OCI-LY7 (cell line): ENCODE measurements around the gene CFAP99. TPM values are rescaled to one million over a fixed set of nuclear protein-coding genes. Genes with fewer than 3 reads are reported as not detected.

Experiments used
- BruUV-seq: library from RNA; stranded (reverse); fragments of 400-500 nt; replicated peaks from 2 replicates; lab custom pipeline; 2021; lab: Mats Ljungman, UMichigan
- CTCF ChIA-PET: fragments of 300-600 bp; sonication (Branson Sonifier 250); formaldehyde crosslinking; loops from one replicate; lab custom pipeline; 2022; ENCODE audit warnings: antibody characterized with exemption; ENCODE audit not compliant: unreplicated experiment; lab: Charles Lee
- POLR2A ChIA-PET: fragments of 300-600 bp; sonication (Branson Sonifier 250); formaldehyde crosslinking; loops from one replicate; lab custom pipeline; 2022; ENCODE audit warnings: antibody characterized with exemption; lab: Charles Lee
- DNase-seq: peaks from one replicate; pipeline ENCODE4 v3.0.0-alpha.2; 2015; ENCODE audit warnings: low spot score
- H2AFZ ChIP-seq: fragments of 200-600 bp; sonication (generic), shearing (Covaris generic); 2 replicates; pipeline ENCODE4 v1.6.1; 2014; ENCODE audit warnings: mild to moderate bottlenecking, antibody characterized with exemption, low read length, moderate library complexity
- H3K27ac ChIP-seq: fragments of 200-600 bp; sonication (generic); 2 replicates; pipeline ENCODE4 v1.5.1; 2014; ENCODE audit warnings: mixed run types, low read depth, mild to moderate bottlenecking, moderate library complexity, low read length, inconsistent platforms; ENCODE audit not compliant: poor library complexity, severe bottlenecking
- H3K36me3 ChIP-seq: fragments of 200-600 bp; sonication (generic); 2 replicates; pipeline ENCODE4 v1.6.1; 2014; ENCODE audit warnings: mild to moderate bottlenecking, antibody characterized with exemption, low read length, moderate library complexity, mixed read lengths; ENCODE audit not compliant: insufficient read depth
- H3K4me1 ChIP-seq: fragments of 200-600 bp; sonication (generic); 2 replicates; pipeline ENCODE4 v1.5.1; 2014; ENCODE audit warnings: mild to moderate bottlenecking, low read length; ENCODE audit not compliant: insufficient read depth, poor library complexity, severe bottlenecking
- H3K4me2 ChIP-seq: fragments of 200-600 bp; sonication (generic); 2 replicates; pipeline ENCODE4 v1.6.1; 2014; ENCODE audit warnings: mild to moderate bottlenecking, low read length
- H3K4me3 ChIP-seq: fragments of 200-600 bp; sonication (generic); 2 replicates; pipeline ENCODE4 v1.5.1; 2014; ENCODE audit warnings: mild to moderate bottlenecking, low read depth, low read length; ENCODE audit not compliant: poor library complexity, severe bottlenecking
- H3K79me2 ChIP-seq: fragments of 200-600 bp; sonication (generic); 2 replicates; pipeline ENCODE4 v1.6.1; 2016; ENCODE audit warnings: low read depth, mild to moderate bottlenecking, low read length, moderate library complexity, mixed read lengths; ENCODE audit not compliant: insufficient read depth
- H3K9me2 ChIP-seq: fragments of 200-600 bp; sonication (generic); 2 replicates; pipeline ENCODE4 v1.6.1; 2016; ENCODE audit warnings: mild to moderate bottlenecking, low read length, mixed read lengths; ENCODE audit not compliant: insufficient read depth
- H3K9me3 ChIP-seq: fragments of 200-600 bp; sonication (generic); 2 replicates; pipeline ENCODE4 v1.6.1; 2014; ENCODE audit warnings: mild to moderate bottlenecking, mixed run types, low read length, mixed read lengths
- H4K20me1 ChIP-seq: fragments of 200-600 bp; sonication (generic); 2 replicates; pipeline ENCODE4 v1.6.1; 2014; ENCODE audit warnings: mild to moderate bottlenecking, antibody characterized with exemption, low read length, moderate library complexity, mixed read lengths; ENCODE audit not compliant: insufficient read depth
- CTCF ChIP-seq: fragments of 200-600 bp; sonication (generic); conservative IDR thresholded peaks from 2 replicates; pipeline ENCODE4 v1.5.1; 2014; ENCODE audit warnings: mild to moderate bottlenecking, antibody characterized with exemption, low read length, moderate library complexity, mixed read lengths
- EZH2phosphoT487 ChIP-seq: fragments of 200-600 bp; sonication (generic); IDR thresholded peaks from 2 replicates; pipeline ENCODE4 v1.6.1; 2018; ENCODE audit warnings: low read depth, borderline replicate concordance, mild to moderate bottlenecking, mixed run types, antibody characterized with exemption, low read length, moderate library complexity, mixed read lengths
- intact Hi-C: fragments of 100-400 bp; cut with micrococcal nuclease; formaldehyde crosslinking; loops from one replicate; pipeline ENCODE4 v1.10.0; 2022; ENCODE audit not compliant: unreplicated experiment
- total RNA-seq, 2 experiments: library from RNA; depleted of rRNA in 1 of 2; stranded (reverse); fragments of >200 nt in 1 of 2; shearing (Covaris generic) in 1 of 2; gene quantifications; 2 replicates each; pipeline ENCODE4 v1.2.3, GENCODE V29; 2014 to 2022

CFAP99 gene
- total RNA-seq, 2 experiments from 2014 or later: not detected

- ChIA-PET POLR2A (interaction anchor here (1.1 to 1.6 kb wide), 2 partner anchors 14 to 18 kb away, joined by 4 to 5 read pairs; no protein-coding TSS in a partner anchor), CTCF (no interaction called here)
- Histone ChIP-seq H3K4me2 (peak overlapping the region; percentile 81), H3K4me1 (peaks cover 70% of the 10 kb centered on the region), H3K79me2 (peaks cover 99% of the 10 kb centered on the region), H3K36me3 (peaks cover 76% of the 10 kb centered on the region), H4K20me1 (peaks cover 65% of the 10 kb centered on the region), H2AFZ (no peak overlapping the region), H3K27ac (peak overlapping the region; percentile 81), H3K4me3 (peak overlapping the region; percentile 50), H3K9me2 (no peaks in the 10 kb centered on the region), H3K9me3 (no peaks in the 10 kb centered on the region)
- intact Hi-C loops: no loop called here
- TF ChIP-seq CTCF (no peak), EZH2phosphoT487 (no peak)
- no TSS peak for BruUV-seq
- peak; percentile 29 for DNase-seq
Measured at GRCh38 chr4:2484185-2484584, 65.4 kb downstream of the CFAP99 start.

- H2AFZ ChIP-seq: no peak overlapping the region
- TF ChIP-seq EZH2phosphoT487: no peak
- no peak for TF ChIP-seq CTCF
- intact Hi-C loops: loop anchor here (1.0 kb wide), 1 partner anchor 16 kb away; the partner anchor contains the start of gene RNF4
- ChIA-PET POLR2A (interaction anchor here (0.5 to 1.6 kb wide), 7 partner anchors 16 to 479 kb away, joined by 3 to 6 read pairs (median 3); partner anchors contain the start of genes GRK4 and RNF4), CTCF (interaction anchor here (0.6 kb wide), 1 partner anchor 199 kb away, joined by 3 read pairs; no protein-coding TSS in a partner anchor)
- peak overlapping the region; percentile 50 for H3K4me3 ChIP-seq
- H3K4me2 ChIP-seq: peak overlapping the region; percentile 81
- no peaks in the 10 kb centered on the region for H3K9me3 ChIP-seq
- DNase-seq: peak; percentile 91
- H3K27ac ChIP-seq: peak overlapping the region; percentile 81
- BruUV-seq: no TSS peak
- H3K36me3 ChIP-seq: peaks cover 77% of the 10 kb centered on the region
- peaks cover 99% of the 10 kb centered on the region for H3K79me2 ChIP-seq
- peaks cover 64% of the 10 kb centered on the region for H3K4me1 ChIP-seq
- no peaks in the 10 kb centered on the region for H3K9me2 ChIP-seq
- peaks cover 61% of the 10 kb centered on the region for H4K20me1 ChIP-seq
Measured at GRCh38 chr4:2484993-2485392, 66.2 kb downstream of the CFAP99 start.

- H3K4me3 ChIP-seq: no peak overlapping the region
Measured at GRCh38 chr4:2485956-2486355, 67.2 kb downstream of the CFAP99 start.

More at GRCh38 chr4:2485956-2486355, 67.2 kb downstream of the CFAP99 start:
- no peak overlapping the region for H2AFZ ChIP-seq
- no peak overlapping the region for H3K27ac ChIP-seq
- TF ChIP-seq CTCF: no peak
- no peak for TF ChIP-seq EZH2phosphoT487
- ChIA-PET POLR2A (interaction anchor here (1.1 kb wide), 1 partner anchor 299 kb away, joined by 3 read pairs; no protein-coding TSS in a partner anchor), CTCF (no interaction called here)
- peaks cover 99% of the 10 kb centered on the region for H3K79me2 ChIP-seq
- DNase-seq: no peak
- no peaks in the 10 kb centered on the region for H3K9me3 ChIP-seq
- peak overlapping the region; percentile 81 for H3K4me2 ChIP-seq
- H4K20me1 ChIP-seq: peaks cover 55% of the 10 kb centered on the region
- no peaks in the 10 kb centered on the region for H3K9me2 ChIP-seq
- H3K36me3 ChIP-seq: peaks cover 79% of the 10 kb centered on the region
- intact Hi-C loops: loop anchor here (1.0 kb wide), 1 partner anchor 17 kb away; the partner anchor contains the start of gene RNF4
- H3K4me1 ChIP-seq: peaks cover 54% of the 10 kb centered on the region
- BruUV-seq: no TSS peak
